GM23338 (cell line): Measurements from ENCODE around the gene ADAMTS17. TPM values are rescaled to one million over a fixed set of nuclear protein-coding genes. Genes with fewer than 3 reads are reported as not detected.

Experiments used
- ATAC-seq: fragments of 200-7000 bp; cut with Tn5 transposase; 3 replicates; pipeline ENCODE4 v1.9.1; 2020
- DNase-seq: peaks from one replicate; pipeline ENCODE4 v3.0.0-alpha.2; 2015; ENCODE audit warnings: low spot score
- H2AFZ ChIP-seq: fragments of 200-600 bp; sonication (generic); 2 replicates; pipeline ENCODE4 v1.8.0; 2016; ENCODE audit warnings: antibody characterized with exemption, mild to moderate bottlenecking, moderate library complexity
- H3F3A ChIP-seq: fragments of 200-600 bp; sonication (generic); replicated peaks from 2 replicates; pipeline ENCODE4 v1.8.0; 2017; ENCODE audit warnings: antibody characterized with exemption, mixed run types, low read depth
- H3K27ac ChIP-seq: fragments of 200-600 bp; sonication (generic); 2 replicates; pipeline ENCODE4 v1.6.1; 2016; ENCODE audit warnings: low read depth
- H3K27me3 ChIP-seq: fragments of 200-600 bp; sonication (generic); 2 replicates; pipeline ENCODE4 v1.8.0; 2016; ENCODE audit warnings: mild to moderate bottlenecking, mixed run types, moderate library complexity; ENCODE audit not compliant: insufficient read depth
- H3K36me3 ChIP-seq: fragments of 200-600 bp; sonication (generic); 2 replicates; pipeline ENCODE4 v1.8.0; 2016; ENCODE audit warnings: mild to moderate bottlenecking; ENCODE audit not compliant: insufficient read depth
- H3K4me1 ChIP-seq: fragments of 200-600 bp; sonication (generic); 2 replicates; pipeline ENCODE4 v1.8.0; 2016; ENCODE audit warnings: mild to moderate bottlenecking, moderate library complexity; ENCODE audit not compliant: insufficient read depth
- H3K4me2 ChIP-seq: fragments of 200-600 bp; sonication (generic); 2 replicates; pipeline ENCODE4 v1.7.1; 2017; ENCODE audit warnings: mixed run types
- H3K4me3 ChIP-seq: fragments of 200-600 bp; sonication (generic); 2 replicates; pipeline ENCODE4 v1.6.1; 2016; ENCODE audit warnings: mixed run types
- H3K79me2 ChIP-seq: fragments of 200-600 bp; sonication (generic); replicated peaks from 2 replicates; pipeline ENCODE4 v1.8.0; 2017; ENCODE audit warnings: mild to moderate bottlenecking; ENCODE audit not compliant: insufficient read depth
- H3K9me2 ChIP-seq: fragments of 200-600 bp; sonication (generic); 2 replicates; pipeline ENCODE4 v1.8.0; 2017; ENCODE audit not compliant: insufficient read depth
- H4K20me1 ChIP-seq: fragments of 200-600 bp; sonication (generic); replicated peaks from 2 replicates; pipeline ENCODE4 v1.8.0; 2017; ENCODE audit warnings: mild to moderate bottlenecking; ENCODE audit not compliant: insufficient read depth
- H3K27ac Mint-ChIP-seq: 2 replicates; pipeline ENCODE4 v1.8.0; 2020; ENCODE audit warnings: inconsistent platforms, mild to moderate bottlenecking, moderate library complexity, mixed read lengths
- H3K27me3 Mint-ChIP-seq: 3 replicates; pipeline ENCODE4 v1.8.0; 2022; ENCODE audit warnings: low read depth, mild to moderate bottlenecking, moderate library complexity, mixed read lengths, inconsistent platforms; ENCODE audit not compliant: insufficient read depth, poor library complexity
- H3K36me3 Mint-ChIP-seq: 3 replicates; pipeline ENCODE4 v1.8.0; 2021; ENCODE audit warnings: low read depth, mild to moderate bottlenecking, inconsistent platforms, moderate library complexity, mixed read lengths
- H3K4me1 Mint-ChIP-seq: 3 replicates; pipeline ENCODE4 v1.8.0; 2020; ENCODE audit warnings: mild to moderate bottlenecking, inconsistent platforms, mixed read lengths
- H3K4me3 Mint-ChIP-seq: 3 replicates; pipeline ENCODE4 v1.8.0; 2021; ENCODE audit warnings: moderate library complexity, mild to moderate bottlenecking, inconsistent platforms, mixed read lengths
- H3K9me3 Mint-ChIP-seq: 3 replicates; pipeline ENCODE4 v1.8.0; 2020; ENCODE audit warnings: moderate library complexity, mild to moderate bottlenecking, inconsistent platforms, mixed read lengths
- CREB1 ChIP-seq: fragments of 250-450 bp; sonication (Bioruptor Pico); IDR thresholded peaks from 2 replicates; pipeline ENCODE4 v1.5.0; 2020; ENCODE audit warnings: low read depth, mild to moderate bottlenecking, moderate library complexity
- CTCF ChIP-seq, 2 experiments: fragments of 200-600 bp in 1 of 2; sonication (generic) in 1 of 2; conservative IDR thresholded peaks; 2 replicates each; pipeline versions ENCODE4 v1.5.1 to v1.6.1; 2016 to 2017; ENCODE audit warnings: antibody characterized with exemption in 2 of 2, low read depth in 2 of 2, mild to moderate bottlenecking in 2 of 2, moderate library complexity in 1 of 2
- ETS1 ChIP-seq: IDR thresholded peaks from 2 replicates; pipeline ENCODE4 v1.6.1; 2016; ENCODE audit warnings: antibody characterized with exemption
- EZH2 ChIP-seq: fragments of 200-600 bp; sonication (generic); IDR thresholded peaks from one replicate; pipeline ENCODE4 v1.8.0; 2017; ENCODE audit warnings: antibody characterized with exemption, mild to moderate bottlenecking, low read depth; ENCODE audit not compliant: unreplicated experiment
- EZH2phosphoT487 ChIP-seq: fragments of 200-600 bp; sonication (generic); IDR thresholded peaks from one replicate; pipeline ENCODE4 v1.8.1; 2018; ENCODE audit warnings: antibody characterized with exemption; ENCODE audit not compliant: unreplicated experiment
- JUNB ChIP-seq: IDR thresholded peaks from one replicate; pipeline ENCODE4 v1.6.1; 2016; ENCODE audit warnings: antibody characterized with exemption; ENCODE audit not compliant: unreplicated experiment
- NANOG ChIP-seq: IDR thresholded peaks from 2 replicates; pipeline ENCODE4 v1.6.1; 2016; ENCODE audit warnings: antibody characterized with exemption, borderline replicate concordance
- REST ChIP-seq: IDR thresholded peaks from one replicate; pipeline ENCODE4 v1.6.1; 2018; ENCODE audit warnings: antibody characterized with exemption; ENCODE audit not compliant: unreplicated experiment
- STAT1 ChIP-seq: IDR thresholded peaks from one replicate; pipeline ENCODE4 v1.6.1; 2016; ENCODE audit warnings: antibody characterized with exemption; ENCODE audit not compliant: unreplicated experiment
- ZNF331 ChIP-seq: fragments of 250-450 bp; sonication (Bioruptor Pico); IDR thresholded peaks from 2 replicates; pipeline ENCODE4 v1.5.0; 2020; ENCODE audit warnings: low read depth, mild to moderate bottlenecking, moderate library complexity
- polyA plus RNA-seq: library from polyadenylated mRNA; unstranded; fragments of >200 nt; fragmentation: Nextera tagmentation; extraction: Ambion mirVana; gene quantifications from 2 replicates; pipeline ENCODE4 v1.2.1, GENCODE V29; 2016
- total RNA-seq: library from RNA; depleted of rRNA; stranded (reverse); fragments of >200 nt; shearing (Covaris generic); gene quantifications from 2 replicates; pipeline ENCODE4 v1.2.3, GENCODE V29; 2014

Gene ADAMTS17
- total and polyA plus RNA-seq, 2 experiments from 2014 or later = 0.60 to 3.8 TPM

GRCh38 chr15:100099976-100100375, 241.8 kb downstream of the ADAMTS17 start (continued):
- TF ChIP-seq CTCF (conservative IDR thresholded peaks at IDR 0.05; ENCODE audit: low read depth in 2 of 2) (no peak), ZNF331 (no peak), ETS1 (no peak), EZH2phosphoT487 (no peak), REST (no peak), STAT1 (no peak), CREB1 (CRISPR knock-in tag) (no peak), EZH2 (no peak), JUNB (no peak), NANOG (no peak)

- peaks cover 2% of the 10 kb centered on the region for H3K27me3 Mint-ChIP-seq
- H3K27ac Mint-ChIP-seq = no peak overlapping the region
- Histone ChIP-seq H3K4me2 (no peak overlapping the region), H2AFZ (no peak overlapping the region), H3K27me3 (no peaks in the 10 kb centered on the region), H3K79me2 (no peaks in the 10 kb centered on the region), H3K9me2 (no peaks in the 10 kb centered on the region), H3F3A (no peaks in the 10 kb centered on the region), H3K36me3 (no peaks in the 10 kb centered on the region), H3K27ac (no peak overlapping the region), H3K4me3 (no peak overlapping the region), H4K20me1 (no peaks in the 10 kb centered on the region), H3K4me1 (no peaks in the 10 kb centered on the region)
- ATAC-seq = no peak
- H3K4me3 Mint-ChIP-seq = no peak overlapping the region
- no peak for DNase-seq
- TF ChIP-seq CREB1 (CRISPR knock-in tag) (no peak), ZNF331 (no peak), REST (no peak)
- peaks cover 5% of the 10 kb centered on the region for H3K4me1 Mint-ChIP-seq
- peaks cover 4% of the 10 kb centered on the region; the same call in 1 of the 3 replicates for H3K9me3 Mint-ChIP-seq
- peaks cover 3% of the 10 kb centered on the region; the same call in 2 of the 3 replicates for H3K36me3 Mint-ChIP-seq
Observed at GRCh38 chr15:100098705-100099104, 243.1 kb downstream of the ADAMTS17 start.
